ENCODE data around the gene TSHB. TPM values are rescaled to one million over a fixed set of nuclear protein-coding genes. Genes with fewer than 3 reads are reported as not detected.

The TSHB gene
- total RNA-seq, 1 donor, result not detected

GRCh38 chr1:115031595-115031994 lies 2.0 kb downstream of the TSHB start:
- no peaks in the 10 kb centered on the region for H3K36me3 ChIP-seq (ENCODE audit: insufficient read depth, low read length)
- no peaks in the 10 kb centered on the region for H3K4me1 ChIP-seq (ENCODE audit: insufficient read depth, low read length)
- no peak overlapping the region for H3K27ac ChIP-seq (ENCODE audit: low read depth, low read length)
- peaks cover 17% of the 10 kb centered on the region for H3K27me3 ChIP-seq (ENCODE audit: insufficient read depth, low read length)
- H3K4me3 ChIP-seq (ENCODE audit: insufficient read depth, low read length), result no peak overlapping the region
- H2AFZ ChIP-seq (ENCODE audit: low read length), result no peak overlapping the region
- H3K9me3 ChIP-seq (ENCODE audit: low read depth, low read length), result no peaks in the 10 kb centered on the region
- H4K20me1 ChIP-seq (ENCODE audit: insufficient read depth, low read length), result no peaks in the 10 kb centered on the region
- no peak for TF ChIP-seq CTCF (IDR thresholded peaks at IDR 0.05; ENCODE audit: extremely low read depth, low read depth, low read length)
- H3K79me2 ChIP-seq (ENCODE audit: insufficient read depth, low read length), result no peaks in the 10 kb centered on the region
- DNase-seq (ENCODE audit: insufficient read length, low spot score, missing footprints), result no peak
- no peak overlapping the region for H3K4me2 ChIP-seq (ENCODE audit: insufficient read depth, low read length)

GRCh38 chr1:115035652-115036051 lies 6.0 kb downstream of the TSHB start:
- H4K20me1 ChIP-seq (ENCODE audit: insufficient read depth, low read length), result no peaks in the 10 kb centered on the region
- H3K79me2 ChIP-seq (ENCODE audit: insufficient read depth, low read length), result no peaks in the 10 kb centered on the region
- no peaks in the 10 kb centered on the region for H3K9me3 ChIP-seq (ENCODE audit: low read depth, low read length)
- no peak for DNase-seq (ENCODE audit: insufficient read length, low spot score, missing footprints)
- no peaks in the 10 kb centered on the region for H3K4me1 ChIP-seq (ENCODE audit: insufficient read depth, low read length)
- H3K27me3 ChIP-seq (ENCODE audit: insufficient read depth, low read length), result peaks cover 30% of the 10 kb centered on the region
- no peak overlapping the region for H3K4me2 ChIP-seq (ENCODE audit: insufficient read depth, low read length)
- no peaks in the 10 kb centered on the region for H3K36me3 ChIP-seq (ENCODE audit: insufficient read depth, low read length)
- TF ChIP-seq CTCF (IDR thresholded peaks at IDR 0.05; ENCODE audit: extremely low read depth, low read depth, low read length), result no peak
- H2AFZ ChIP-seq (ENCODE audit: low read length), result no peak overlapping the region
- H3K4me3 ChIP-seq (ENCODE audit: insufficient read depth, low read length), result no peak overlapping the region
- no peak overlapping the region for H3K27ac ChIP-seq (ENCODE audit: low read depth, low read length)

DNA sequence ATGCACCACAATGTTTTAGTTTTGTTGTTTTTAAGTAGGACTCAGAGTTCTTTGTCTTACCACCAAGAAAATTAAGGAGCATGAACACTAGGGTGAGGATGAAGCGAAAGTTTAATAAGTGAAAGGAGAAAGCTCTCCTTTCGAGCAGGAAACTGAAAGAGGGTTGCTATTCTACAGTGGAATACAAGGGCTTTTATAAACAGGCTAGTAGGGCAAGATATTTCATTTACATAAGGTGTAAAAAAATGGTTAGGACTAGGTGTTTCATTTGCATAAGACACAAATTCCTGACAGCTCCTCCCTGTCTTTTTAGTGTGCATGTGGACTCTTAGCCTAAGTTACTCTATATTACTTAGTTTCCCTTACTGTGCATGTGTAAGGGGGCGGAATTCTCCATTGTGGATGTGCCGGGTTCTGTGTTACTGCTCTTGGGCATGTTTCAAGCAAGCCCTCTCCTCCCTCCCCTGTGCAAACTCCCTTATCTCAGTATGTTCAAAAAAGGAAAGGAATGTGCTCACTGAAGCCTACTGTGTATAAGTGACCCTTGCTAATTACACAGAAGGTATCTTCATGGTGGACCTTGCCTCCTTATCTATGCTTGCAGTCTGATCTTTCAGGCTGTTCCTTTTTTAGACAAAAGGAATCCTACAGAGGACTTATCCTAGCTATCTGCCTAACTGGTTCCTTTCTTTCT lies 7.3 kb downstream of the TSHB start:
- Histone ChIP-seq H3K4me2 (ENCODE audit: insufficient read depth, low read length) (no peak overlapping the region), H3K27ac (ENCODE audit: low read depth, low read length) (no peak overlapping the region), H3K9me3 (ENCODE audit: low read depth, low read length) (no peaks in the 10 kb centered on the region), H3K36me3 (ENCODE audit: insufficient read depth, low read length) (no peaks in the 10 kb centered on the region), H3K4me1 (ENCODE audit: insufficient read depth, low read length) (no peaks in the 10 kb centered on the region), H4K20me1 (ENCODE audit: insufficient read depth, low read length) (no peaks in the 10 kb centered on the region), H3K27me3 (ENCODE audit: insufficient read depth, low read length) (peaks cover 30% of the 10 kb centered on the region), H3K79me2 (ENCODE audit: insufficient read depth, low read length) (no peaks in the 10 kb centered on the region), H2AFZ (ENCODE audit: low read length) (no peak overlapping the region), H3K4me3 (ENCODE audit: insufficient read depth, low read length) (no peak overlapping the region)
- no peak for TF ChIP-seq CTCF (IDR thresholded peaks at IDR 0.05; ENCODE audit: extremely low read depth, low read depth, low read length)
- no peak for DNase-seq (ENCODE audit: insufficient read length, low spot score, missing footprints)

GRCh38 chr1:115040501-115040900 lies 10.9 kb downstream of the TSHB start:
- Histone ChIP-seq H3K9me3 (ENCODE audit: low read depth, low read length) (no peaks in the 10 kb centered on the region), H3K27me3 (ENCODE audit: insufficient read depth, low read length) (peaks cover 21% of the 10 kb centered on the region)

More at GRCh38 chr1:115040501-115040900, 10.9 kb downstream of the TSHB start:
- H3K4me1 ChIP-seq (ENCODE audit: insufficient read depth, low read length), result no peaks in the 10 kb centered on the region
- H3K4me3 ChIP-seq (ENCODE audit: insufficient read depth, low read length), result no peak overlapping the region
- no peak for DNase-seq (ENCODE audit: insufficient read length, low spot score, missing footprints)
- no peak overlapping the region for H3K27ac ChIP-seq (ENCODE audit: low read depth, low read length)
- peak; percentile 11 for TF ChIP-seq CTCF (IDR thresholded peaks at IDR 0.05; ENCODE audit: extremely low read depth, low read depth, low read length)
- H4K20me1 ChIP-seq (ENCODE audit: insufficient read depth, low read length), result no peaks in the 10 kb centered on the region
- no peak overlapping the region for H3K4me2 ChIP-seq (ENCODE audit: insufficient read depth, low read length)
- no peak overlapping the region for H2AFZ ChIP-seq (ENCODE audit: low read length)
- H3K36me3 ChIP-seq (ENCODE audit: insufficient read depth, low read length), result no peaks in the 10 kb centered on the region
- no peaks in the 10 kb centered on the region for H3K79me2 ChIP-seq (ENCODE audit: insufficient read depth, low read length)
